HG03558 (cell line): ENCODE measurements around the gene HOMER3.

ENCODE experiments used
- ATAC-seq: cut with Tn5 transposase; IDR thresholded peaks from one replicate; pipeline ENCODE4 v1.9.1; 2021; ENCODE audit warnings: moderate number of reproducible peaks; ENCODE audit not compliant: unreplicated experiment; ENCODE audit errors: extremely low read depth

HOMER3 gene

DNA sequence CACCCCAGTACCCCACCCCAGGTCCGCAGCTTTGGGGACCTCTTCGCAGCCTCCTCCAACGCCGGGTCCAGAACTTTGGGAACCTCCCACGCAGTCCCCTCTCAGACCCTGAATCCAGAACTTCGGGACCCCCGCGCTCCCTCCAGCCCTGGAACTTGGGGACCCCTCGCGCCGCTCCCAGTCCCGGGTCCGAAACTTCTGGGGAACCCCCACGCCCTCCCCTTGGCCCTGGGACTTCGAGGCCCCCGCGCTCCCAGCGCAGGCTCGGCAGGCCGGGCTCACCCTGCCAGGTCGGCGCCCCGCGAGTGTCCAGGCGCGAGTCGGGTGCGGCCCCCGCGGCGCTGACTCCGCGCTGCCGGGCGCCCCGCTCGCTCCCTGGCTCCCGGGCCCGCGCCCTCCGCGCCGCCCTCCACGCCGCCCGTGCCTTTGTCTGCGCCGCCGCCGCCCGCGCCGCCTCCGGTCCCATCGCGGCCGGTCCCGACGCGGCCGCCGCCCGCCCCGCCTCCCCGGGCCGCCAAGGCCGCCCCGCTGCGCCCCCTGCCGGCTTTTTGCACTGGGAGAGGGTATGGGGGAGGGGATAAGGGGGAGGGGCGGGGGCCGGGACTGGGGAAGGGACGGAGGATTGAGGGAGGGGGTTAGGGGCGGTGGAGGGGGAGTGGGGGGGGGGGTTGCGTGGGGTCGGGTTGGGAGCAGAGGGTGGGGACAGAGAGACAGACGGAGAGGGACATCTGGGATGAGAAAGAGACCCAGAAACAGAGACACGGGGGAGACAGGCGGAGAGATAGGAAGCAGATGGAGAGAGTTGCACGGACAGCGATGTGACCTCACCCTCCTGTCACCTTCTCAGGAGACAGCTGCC is at the start of gene HOMER3:
Gene HOMER3, minus strand, starts transcription at position 449 of the 859 bp plus-strand sequence. CDS start 2,235 bp downstream, outside the sequence.
- no peak for ATAC-seq

DNA sequence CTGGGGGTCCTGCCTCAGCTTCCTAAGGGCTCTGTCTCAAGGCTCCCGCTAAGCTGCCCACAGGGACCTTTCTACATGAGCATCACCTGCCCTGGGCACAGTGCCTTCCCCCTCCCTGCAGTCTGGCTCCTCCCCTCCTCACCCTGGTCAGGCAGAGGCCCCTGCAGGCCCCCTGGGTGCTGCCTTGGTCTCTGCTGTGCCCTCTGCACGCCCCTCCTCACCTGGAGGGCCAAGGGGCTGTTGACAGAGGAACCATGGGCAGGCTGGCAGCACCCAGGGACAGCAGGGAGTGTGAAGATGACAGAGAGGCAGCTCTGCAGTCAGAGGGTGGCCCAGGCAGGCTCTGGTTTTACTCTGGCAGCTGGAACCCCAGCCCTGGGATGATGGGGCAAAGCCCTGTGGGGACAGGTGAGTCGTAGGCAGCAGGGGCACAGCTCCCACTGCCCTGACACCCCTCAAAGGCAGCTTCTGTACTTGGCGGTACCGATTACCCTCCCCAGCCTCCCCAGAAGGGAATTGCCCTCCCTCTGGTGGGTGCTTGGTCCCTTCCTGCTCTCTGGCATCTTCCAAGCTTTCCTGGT is 49.2 kb upstream of the HOMER3 start:
- ATAC-seq = no peak

DNA sequence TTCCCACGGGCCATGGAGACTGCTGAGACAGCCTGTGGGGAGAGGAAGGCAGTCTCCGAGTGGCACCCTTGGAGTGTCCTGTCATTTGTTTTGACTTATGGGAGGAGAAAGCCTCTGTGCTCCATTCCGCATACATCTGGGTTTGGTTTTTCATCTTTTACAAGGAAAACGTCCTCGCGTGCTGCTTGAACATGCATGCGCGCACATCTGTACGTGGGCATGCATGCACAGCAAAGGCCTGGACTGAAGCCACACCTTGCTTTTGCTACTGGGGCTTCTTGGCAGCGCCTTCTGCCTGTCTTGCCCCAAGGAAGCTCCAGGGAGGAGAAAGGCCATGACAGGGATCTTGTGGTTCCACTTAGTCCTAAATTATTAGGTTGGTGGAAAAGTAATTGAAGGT is 48.3 kb upstream of the HOMER3 start:
- no peak for ATAC-seq

DNA sequence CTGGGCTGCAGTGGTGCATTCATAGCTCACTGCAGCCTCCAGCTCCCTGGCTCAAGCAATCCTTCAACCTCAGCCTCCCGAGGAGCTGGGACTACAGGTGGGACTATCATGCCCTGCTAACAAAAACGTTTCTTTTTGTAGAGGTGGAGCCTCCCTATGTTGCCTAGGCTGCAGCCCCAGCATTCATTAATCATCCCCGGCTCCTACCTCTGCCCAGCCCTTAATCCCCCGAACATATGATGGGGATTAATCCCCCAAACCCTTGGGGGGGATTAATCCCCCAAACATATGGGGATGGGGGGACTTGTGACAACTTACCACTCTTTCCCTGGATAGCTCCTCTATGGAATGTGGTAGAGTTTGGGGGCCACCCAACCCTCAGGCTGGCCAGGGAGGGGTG is 46.4 kb upstream of the HOMER3 start:
- no peak for ATAC-seq

DNA sequence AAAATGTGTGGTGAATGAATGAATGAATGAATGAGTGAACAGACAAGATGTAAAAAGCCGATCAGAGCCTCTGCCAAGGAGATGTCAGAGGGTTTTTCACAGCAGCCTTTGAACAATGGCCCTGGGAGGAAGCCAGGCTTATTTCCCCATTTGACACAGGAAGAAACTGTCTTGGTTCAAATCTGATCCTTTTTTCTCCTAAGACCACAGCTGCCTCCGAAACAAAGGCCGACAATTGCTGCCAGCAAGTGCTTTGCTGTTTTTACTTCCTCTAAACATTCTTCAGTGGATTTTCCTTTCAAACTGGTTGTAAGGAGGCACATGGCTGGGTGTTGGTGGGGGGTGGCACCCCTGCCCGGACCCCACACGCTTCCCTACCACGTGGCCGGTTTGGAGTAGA is 44.2 kb upstream of the HOMER3 start:
- ATAC-seq = no peak

DNA sequence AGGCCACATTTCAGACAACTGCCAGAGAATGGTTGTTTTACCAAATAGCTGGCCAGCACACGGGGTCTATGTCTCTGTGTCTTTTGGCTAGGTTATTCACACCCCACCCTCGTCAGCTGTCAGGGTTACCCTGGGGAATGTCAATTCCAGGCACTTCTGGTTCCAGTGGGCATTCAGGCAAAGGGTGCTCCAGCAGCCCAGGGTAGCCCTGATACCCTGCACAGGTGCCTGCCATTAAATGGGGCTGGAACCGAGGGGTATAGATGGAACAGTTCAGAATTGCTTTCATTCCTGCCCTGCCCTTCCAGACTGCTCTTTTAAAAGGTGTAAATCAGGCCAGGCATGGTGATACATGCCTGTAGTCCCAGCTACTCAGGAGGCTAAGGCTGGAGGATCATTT is 43.2 kb upstream of the HOMER3 start:
- ATAC-seq = no peak

DNA sequence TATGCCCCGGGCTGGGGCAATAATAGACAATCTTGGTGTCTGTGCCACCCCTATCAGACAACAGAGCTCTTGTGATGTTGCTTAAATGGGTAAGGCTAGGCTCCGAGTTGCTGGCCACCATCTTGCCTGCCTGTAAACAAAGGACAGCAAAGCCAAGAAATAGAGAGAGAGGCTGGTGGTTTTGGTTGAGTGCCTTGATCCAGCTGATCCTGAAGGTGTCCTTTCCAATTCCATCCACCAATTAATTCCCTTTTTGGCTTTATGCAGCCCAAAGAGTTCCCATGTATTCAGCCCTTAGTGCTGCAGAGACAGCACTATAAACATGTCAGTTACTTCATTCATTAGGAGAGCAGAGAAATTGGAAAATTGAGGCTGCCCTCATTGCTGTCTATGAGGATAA is 41.7 kb upstream of the HOMER3 start:
- ATAC-seq = no peak

DNA sequence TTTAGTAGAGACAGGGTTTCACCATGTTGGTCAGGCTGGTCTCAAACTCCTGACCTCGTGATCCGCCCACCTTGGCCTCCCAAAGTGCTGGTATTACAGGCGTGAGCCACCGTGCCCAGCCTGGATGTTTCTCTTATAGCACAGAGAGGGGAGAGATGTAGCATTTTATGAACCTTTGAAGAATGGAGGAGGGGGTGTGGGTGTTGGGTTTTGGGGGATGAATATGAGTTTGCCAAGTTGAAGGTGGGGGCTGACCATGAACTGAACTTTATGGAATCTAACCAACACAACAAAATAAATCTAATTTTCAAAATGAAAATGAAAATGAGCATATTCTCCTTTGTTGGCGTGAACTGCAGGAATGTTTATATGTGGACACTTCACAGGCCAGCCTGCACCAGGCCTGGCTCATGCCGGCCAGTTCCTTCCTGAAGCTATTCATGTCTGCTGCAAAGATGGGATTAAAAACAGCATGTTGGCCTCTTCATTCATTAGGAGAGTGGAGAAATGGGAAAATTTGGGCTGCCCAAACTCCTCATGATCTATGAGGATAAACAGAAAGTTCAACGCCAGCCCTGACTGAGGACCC is 39.5 kb upstream of the HOMER3 start:
- ATAC-seq = no peak

DNA sequence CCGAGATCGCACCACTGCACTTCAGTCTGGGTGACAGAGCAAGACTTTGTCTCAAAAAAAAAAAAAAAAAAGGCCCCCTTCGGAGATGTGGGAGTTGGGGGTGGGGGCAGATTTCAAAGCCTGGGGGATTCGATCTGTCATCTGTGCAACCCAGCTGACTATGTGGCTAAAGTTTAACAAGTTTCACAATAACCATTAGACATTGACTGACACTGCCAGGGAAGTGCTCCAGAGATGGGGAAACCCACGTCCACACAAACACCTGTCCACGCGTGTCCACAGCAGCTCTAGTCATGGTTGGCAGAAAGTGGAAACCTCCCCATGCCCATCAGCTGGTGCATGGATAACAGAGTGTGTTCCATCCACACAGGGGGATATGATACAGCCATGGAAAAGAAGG is 37.6 kb upstream of the HOMER3 start:
- no peak for ATAC-seq

DNA sequence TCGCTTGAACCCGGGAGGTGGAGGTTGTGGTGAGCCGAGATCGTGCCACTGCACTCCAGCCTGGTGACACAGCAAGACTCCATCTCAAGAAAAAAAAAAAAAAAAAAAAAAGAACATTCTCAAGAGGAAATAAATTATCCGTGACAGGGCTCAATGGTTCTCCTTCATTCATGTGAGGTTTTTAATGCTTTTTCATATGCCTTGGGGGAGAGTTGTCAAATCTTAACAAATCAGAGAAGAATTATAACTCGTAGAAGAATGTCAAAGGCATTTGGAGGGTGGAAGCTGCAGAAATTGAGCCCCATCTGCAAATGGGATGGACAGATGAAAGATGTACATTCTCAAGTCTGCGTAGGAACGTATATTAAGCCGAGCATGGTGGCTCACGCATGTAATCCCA is 34.9 kb upstream of the HOMER3 start:
- no peak for ATAC-seq

DNA sequence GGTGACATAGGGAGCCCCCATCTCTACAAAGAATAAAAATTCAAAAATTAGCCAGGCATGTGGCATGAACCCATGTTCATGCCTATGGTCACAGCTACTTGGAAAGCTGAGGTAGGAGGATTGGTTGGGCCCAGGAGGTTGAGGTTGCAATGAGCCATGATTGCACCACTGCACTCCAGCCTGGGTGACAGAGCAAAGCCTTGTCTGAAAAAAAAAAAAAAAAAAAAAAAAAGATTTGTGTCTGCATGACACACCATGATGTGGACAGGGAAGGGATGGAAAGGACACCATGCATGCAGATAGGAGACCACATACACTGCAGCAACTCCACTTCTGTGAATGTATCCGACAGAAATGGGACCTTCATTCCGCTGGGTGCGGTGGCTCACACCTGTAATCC is 34.0 kb upstream of the HOMER3 start:
- ATAC-seq = no peak

DNA sequence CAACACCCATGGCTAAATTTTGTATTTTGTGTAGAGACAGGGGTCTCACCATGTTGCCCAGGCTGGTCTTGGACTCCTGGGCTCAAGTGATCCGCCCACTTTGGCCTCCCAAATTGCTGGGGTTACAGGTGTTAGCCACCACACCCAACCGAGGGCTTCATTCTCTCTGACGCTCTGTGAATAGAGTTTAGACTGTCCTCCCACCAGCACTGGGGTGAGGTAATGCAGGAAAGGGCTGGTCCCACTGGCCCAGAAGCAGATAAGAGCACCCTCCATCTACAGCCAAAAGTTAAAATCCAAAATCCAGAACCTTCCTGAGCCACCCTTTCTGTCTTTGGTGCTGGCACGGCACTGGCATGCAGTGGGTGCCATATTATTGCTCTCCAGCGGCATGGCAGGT is 31.8 kb upstream of the HOMER3 start:
- no peak for ATAC-seq

DNA sequence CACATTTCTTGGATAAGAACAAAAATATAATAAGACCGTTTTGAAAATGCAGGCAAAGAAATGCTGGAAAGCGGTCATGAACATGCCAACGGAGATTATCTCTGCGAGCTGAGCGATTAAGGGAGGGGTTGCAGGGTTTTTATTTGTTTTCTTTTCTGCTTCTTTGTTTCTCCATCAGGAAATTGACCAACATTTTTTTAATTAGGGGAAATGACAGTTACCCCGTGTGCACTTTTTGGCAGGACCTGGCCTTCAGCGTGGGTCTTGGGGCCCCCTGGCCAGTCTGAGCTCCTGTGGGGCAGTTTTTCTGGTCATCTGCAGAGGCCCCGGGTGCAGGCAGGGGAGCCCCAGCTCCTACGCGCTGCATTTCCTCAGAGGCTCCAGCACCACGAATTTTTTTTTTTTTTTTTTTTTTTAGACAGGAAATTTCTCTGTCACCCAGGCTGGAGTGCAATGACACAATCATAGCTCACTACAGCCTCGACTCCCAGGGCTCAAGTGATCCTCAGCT is 31.3 kb upstream of the HOMER3 start:
- no peak for ATAC-seq

DNA sequence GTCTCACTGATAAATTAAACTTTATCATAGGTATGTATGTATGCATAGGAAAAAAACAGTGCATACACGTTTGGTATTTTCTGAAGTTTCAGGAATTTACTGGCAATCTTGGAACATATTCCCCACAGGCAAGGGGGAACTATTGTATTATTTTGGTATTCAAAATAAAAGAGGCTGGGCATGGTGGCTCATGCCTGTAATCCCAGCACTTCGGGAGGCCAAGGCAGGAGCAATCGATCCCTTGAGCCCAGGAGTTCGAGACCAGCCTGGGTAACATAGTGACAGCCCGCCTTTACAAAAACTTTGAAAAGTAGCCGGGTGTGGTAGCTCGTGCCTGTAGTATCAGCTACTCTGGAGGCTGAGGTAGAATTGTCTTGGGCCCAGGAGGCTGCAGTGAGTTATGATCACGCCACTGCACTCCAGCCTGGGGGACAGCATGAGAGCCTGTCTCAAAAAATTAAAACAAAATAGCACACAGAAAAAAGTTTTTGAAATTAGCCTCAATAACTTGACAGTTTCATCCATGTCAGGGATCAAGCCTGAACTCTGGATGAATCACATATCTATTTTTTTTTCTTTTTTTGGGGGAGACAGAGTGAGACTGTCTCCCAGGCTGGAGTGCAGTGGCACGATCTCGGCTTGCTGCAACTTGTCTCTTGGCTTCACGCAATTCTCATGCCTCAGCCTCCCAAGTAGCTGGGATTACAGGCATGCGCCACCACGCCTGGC is 29.1 kb upstream of the HOMER3 start:
- ATAC-seq = no peak

DNA sequence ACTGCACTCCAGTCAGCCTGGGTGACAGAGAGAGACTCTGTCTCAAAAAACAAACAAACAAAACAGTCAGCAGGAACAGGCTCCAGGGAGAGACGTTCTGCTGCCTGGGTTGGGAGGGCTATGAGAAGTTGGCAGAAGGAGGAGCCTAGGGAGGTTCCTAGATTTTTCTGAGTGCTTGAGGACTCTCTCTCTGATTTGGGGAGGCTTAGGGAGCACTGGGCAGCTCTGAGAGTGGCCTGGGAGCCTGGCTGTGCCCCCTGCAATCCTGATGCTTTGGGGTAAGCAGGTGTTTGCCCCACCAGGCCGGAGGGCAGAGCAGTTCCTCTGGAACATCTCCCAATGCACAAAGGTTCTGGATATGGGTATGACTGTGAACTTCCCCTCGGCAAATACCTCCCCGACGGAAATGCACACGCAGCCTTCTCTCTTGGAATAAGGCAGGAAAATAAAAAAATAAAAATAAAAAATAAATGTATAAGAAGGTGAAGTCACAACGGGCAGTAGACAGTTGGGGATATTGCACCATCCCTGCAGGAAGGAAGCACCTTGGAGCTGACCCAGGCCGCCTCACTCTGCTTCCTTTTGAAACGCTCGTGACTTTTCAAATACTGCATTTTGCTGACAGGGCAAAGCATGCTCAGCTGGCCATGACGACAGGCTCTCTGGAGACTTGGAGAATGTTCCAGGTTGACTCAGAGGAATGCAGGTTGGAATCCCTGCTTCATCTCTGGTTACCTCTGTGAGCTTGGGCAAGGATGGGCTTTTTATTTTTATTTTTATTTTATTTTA is 26.5 kb upstream of the HOMER3 start:
- ATAC-seq = no peak

DNA sequence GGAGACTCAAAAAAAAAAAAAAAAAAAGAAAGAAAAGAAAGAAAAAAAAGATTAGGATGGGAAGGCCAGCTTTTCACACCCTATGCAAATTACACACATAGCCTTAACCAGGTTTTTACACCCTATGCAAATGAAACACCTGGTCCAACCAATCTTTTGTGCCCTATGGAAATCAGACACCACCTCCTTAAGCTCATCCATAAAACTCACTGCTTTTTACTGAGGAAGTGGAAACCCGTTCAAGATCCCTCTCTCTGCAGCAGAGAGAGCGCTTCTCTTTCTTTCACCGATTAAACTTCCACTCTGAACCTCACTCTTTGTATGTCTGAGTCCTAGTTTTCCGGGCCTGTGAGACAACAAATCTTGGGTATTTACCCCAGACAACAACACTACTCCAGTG is 25.3 kb upstream of the HOMER3 start:
- no peak for ATAC-seq

DNA sequence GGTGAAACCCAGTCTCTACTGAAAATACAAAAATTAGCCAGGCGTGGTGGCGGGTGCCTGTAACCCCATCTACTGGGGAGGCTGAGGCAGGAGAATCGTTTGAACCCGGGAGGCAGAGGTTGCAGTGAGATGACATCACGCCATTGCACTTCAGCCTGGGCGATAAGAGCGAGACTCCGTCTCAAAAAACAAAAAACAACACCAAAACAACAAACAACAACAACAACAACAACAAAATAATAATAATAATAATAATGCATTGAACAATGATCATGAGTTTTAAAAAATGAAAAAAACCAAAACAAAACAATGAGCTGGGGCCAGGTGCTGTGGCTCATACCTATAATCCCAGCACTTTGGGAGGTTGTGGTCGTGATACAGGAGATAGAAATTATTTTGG is 23.1 kb upstream of the HOMER3 start:
- no peak for ATAC-seq

DNA sequence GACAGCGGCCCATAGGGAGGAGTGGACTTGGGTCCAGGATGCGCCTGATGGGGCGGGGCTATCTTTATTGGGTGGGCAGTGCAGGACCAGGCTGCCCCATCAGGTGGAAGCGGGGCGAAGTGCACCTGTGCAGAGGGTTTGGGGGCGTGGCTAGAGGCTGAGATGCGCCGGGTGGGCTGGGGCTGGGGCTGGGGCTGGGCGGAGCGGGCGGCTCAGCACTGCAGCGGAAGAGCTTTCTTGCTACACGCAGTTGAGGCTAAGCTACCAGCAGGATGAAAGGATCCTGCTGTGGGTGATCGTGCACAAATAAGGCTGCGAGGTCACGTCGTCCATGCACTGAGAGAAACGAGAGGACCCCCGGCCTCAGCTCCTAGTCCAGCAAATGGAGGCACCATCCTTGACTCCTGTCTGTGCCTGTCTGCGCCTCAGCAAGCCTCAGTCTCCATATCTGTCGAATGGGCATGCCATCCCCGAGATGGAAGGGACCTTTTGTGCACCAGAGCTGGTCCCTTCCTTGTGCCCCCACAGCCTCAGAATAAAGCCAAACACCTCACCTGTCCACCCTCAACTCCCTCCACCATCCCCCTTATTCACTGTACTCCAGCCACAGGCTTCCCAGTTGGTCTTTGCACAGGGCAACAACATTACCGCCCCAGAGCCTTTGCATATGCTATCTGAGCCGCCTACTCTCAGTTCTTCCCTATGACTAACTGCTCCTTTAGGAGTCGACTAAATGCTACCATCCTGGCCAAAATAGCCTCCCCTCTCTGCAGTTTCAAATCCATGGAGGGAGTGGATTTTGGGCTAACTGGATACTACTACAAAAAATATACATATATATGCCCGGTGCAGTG is 21.0 kb upstream of the HOMER3 start:
- no peak for ATAC-seq

DNA sequence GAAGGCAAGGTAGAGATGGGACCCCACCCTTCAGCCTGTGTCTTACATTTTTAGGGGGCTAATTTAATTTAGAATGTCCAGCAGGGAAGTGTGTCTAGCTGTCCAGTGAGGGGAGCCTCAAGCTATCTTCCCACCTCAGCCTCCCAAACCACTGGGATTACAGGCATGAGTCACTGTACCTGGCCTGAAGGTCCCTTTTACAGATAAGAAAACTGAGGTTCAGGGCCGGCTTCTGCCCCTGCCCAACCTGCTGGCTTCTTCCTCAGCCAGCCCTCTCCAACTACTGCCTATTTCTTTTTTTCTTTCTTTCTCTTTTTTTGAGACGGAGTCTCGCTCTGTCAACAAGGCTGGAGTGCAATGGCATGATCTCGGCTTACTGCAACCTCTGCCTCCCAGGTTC is 19.4 kb upstream of the HOMER3 start:
- no peak for ATAC-seq
